Endothelial cell of umbilical vein (primary cell): ENCODE results near the gene SPIRE2. TPM values are rescaled to one million over a fixed set of nuclear protein-coding genes. Genes with fewer than 3 reads are reported as not detected.

Source experiments
- BruUV-seq: library from RNA; stranded (reverse); fragments of 400-500 nt; replicated peaks from 2 replicates; lab custom pipeline; 2021; lab: Mats Ljungman, UMichigan
- CTCF ChIA-PET: fragments of 300-600, 350-600 bp; sonication (Branson Sonifier 250); formaldehyde crosslinking; loops from one replicate; lab custom pipeline; 2021; ENCODE audit warnings: antibody characterized with exemption, inconsistent platforms; lab: Charles Lee
- POLR2A ChIA-PET: fragments of 300-600, 350-600 bp; sonication (Branson Sonifier 250); formaldehyde crosslinking; loops from one replicate; lab custom pipeline; 2021; ENCODE audit warnings: antibody characterized with exemption, inconsistent platforms; lab: Charles Lee
- DNase-seq: peaks from one replicate; pipeline ENCODE4 v3.0.0-alpha.2; 2011; ENCODE audit warnings: low read depth, low spot score
- FAIRE-seq: peaks from 2 replicates; lab custom pipeline; 2011; peaks lifted over from hg19 to GRCh38; lab: Jason Lieb, UNC
- H2AFZ ChIP-seq: 2 replicates; pipeline ENCODE4 v1.6.0; 2012; ENCODE audit warnings: low read depth, low read length, control low read depth, inconsistent platforms
- H3K27ac ChIP-seq: 2 replicates; pipeline ENCODE4 v1.5.1; 2011; ENCODE audit warnings: low read depth, mild to moderate bottlenecking, control low read depth, low read length, moderate library complexity; ENCODE audit not compliant: insufficient read depth
- H3K27me3 ChIP-seq, 2 experiments: 2 replicates each; pipeline versions ENCODE4 v1.6.0 to v1.6.1; 2011; ENCODE audit warnings: low read length in 2 of 2, mixed read lengths in 1 of 2; ENCODE audit not compliant: control insufficient read depth in 2 of 2, insufficient read depth in 2 of 2
- H3K36me3 ChIP-seq, 2 experiments: 2 replicates in 1 of 2; 3 replicates in 1 of 2; pipeline ENCODE4 v1.5.1; 2011; ENCODE audit warnings: low read length in 2 of 2, mild to moderate bottlenecking in 1 of 2, moderate library complexity in 1 of 2; ENCODE audit not compliant: control insufficient read depth in 2 of 2, insufficient read depth in 2 of 2; ENCODE audit errors: extremely low read depth in 1 of 2
- H3K4me1 ChIP-seq: 3 replicates; pipeline ENCODE4 v1.5.1; 2011; ENCODE audit warnings: mild to moderate bottlenecking, low read length; ENCODE audit not compliant: control insufficient read depth, insufficient read depth; ENCODE audit errors: extremely low read depth
- H3K4me2 ChIP-seq: 2 replicates; pipeline ENCODE4 v1.6.1; 2011; ENCODE audit warnings: low read length, control low read depth, mixed read lengths; ENCODE audit not compliant: insufficient read depth
- H3K4me3 ChIP-seq, 3 experiments: fragments of 200-600 bp in 1 of 3; sonication (generic), shearing (Covaris generic) in 1 of 3; replicated peaks in 1 of 3; 2 replicates each; pipeline ENCODE4 v1.5.1; 2011 to 2016; ENCODE audit warnings: control low read depth in 3 of 3, low read length in 3 of 3, mild to moderate bottlenecking in 2 of 3, inconsistent platforms in 1 of 3, low read depth in 1 of 3, moderate library complexity in 1 of 3; ENCODE audit not compliant: insufficient read depth in 1 of 3
- H3K79me2 ChIP-seq: 2 replicates; pipeline ENCODE4 v1.6.0; 2012; ENCODE audit warnings: low read length, inconsistent platforms; ENCODE audit not compliant: control insufficient read depth, insufficient read depth
- H3K9ac ChIP-seq: replicated peaks from 2 replicates; pipeline ENCODE3; 2011; ENCODE audit warnings: low read length, control low read depth; ENCODE audit not compliant: insufficient read depth; ENCODE audit errors: extremely low read depth
- H3K9me1 ChIP-seq: replicated peaks from 3 replicates; pipeline ENCODE4 v1.6.0; 2011; ENCODE audit warnings: mild to moderate bottlenecking, low read length; ENCODE audit not compliant: control insufficient read depth, insufficient read depth; ENCODE audit errors: extremely low read depth
- H3K9me3 ChIP-seq: replicated peaks from 2 replicates; pipeline ENCODE4 v1.5.1; 2012; ENCODE audit warnings: low read length, inconsistent platforms; ENCODE audit not compliant: control insufficient read depth, insufficient read depth
- H4K20me1 ChIP-seq: replicated peaks from 2 replicates; pipeline ENCODE3; 2011; ENCODE audit warnings: mild to moderate bottlenecking, low read length; ENCODE audit not compliant: control insufficient read depth, insufficient read depth; ENCODE audit errors: extremely low read depth
- CTCF ChIP-seq, 2 donors: IDR thresholded peaks; 1 replicate in 1 of 2; 2 replicates in 1 of 2; pipeline ENCODE4 v1.5.1; 2011; ENCODE audit warnings: low read length in 2 of 2, mild to moderate bottlenecking in 2 of 2, moderate library complexity in 2 of 2, control low read depth in 1 of 2, inconsistent platforms in 1 of 2, low read depth in 1 of 2; ENCODE audit not compliant: insufficient read depth in 1 of 2; ENCODE audit errors: extremely low read depth in 1 of 2
- EZH2 ChIP-seq: IDR thresholded peaks from 2 replicates; pipeline ENCODE4 v1.6.1; 2012; ENCODE audit warnings: borderline replicate concordance, low read depth, mild to moderate bottlenecking, moderate library complexity, low read length, inconsistent platforms; ENCODE audit not compliant: severe bottlenecking
- FOS ChIP-seq: IDR thresholded peaks from 2 replicates; pipeline ENCODE4 v1.6.1; 2011; ENCODE audit warnings: mild to moderate bottlenecking, low read length, moderate library complexity, borderline replicate concordance; ENCODE audit not compliant: insufficient read depth
- GATA2 ChIP-seq: IDR thresholded peaks from 2 replicates; pipeline ENCODE4 v1.7.0; 2011; ENCODE audit warnings: low read depth, mild to moderate bottlenecking, moderate library complexity, mixed read lengths, low read length; ENCODE audit not compliant: insufficient read length, insufficient read depth
- JUN ChIP-seq: IDR thresholded peaks from 2 replicates; pipeline ENCODE4 v1.6.1; 2011; ENCODE audit warnings: borderline replicate concordance, low read depth; ENCODE audit not compliant: insufficient read length, insufficient read depth
- MAX ChIP-seq: IDR thresholded peaks from 2 replicates; pipeline ENCODE4 v1.6.1; 2011; ENCODE audit not compliant: insufficient read depth, insufficient read length
- MYC ChIP-seq: IDR thresholded peaks from one replicate; pipeline ENCODE4 v1.6.1; 2011; ENCODE audit warnings: mild to moderate bottlenecking, low read depth, low read length
- POLR2A ChIP-seq: IDR thresholded peaks from 2 replicates; pipeline ENCODE4 v1.6.1; 2012; ENCODE audit warnings: low read depth, mild to moderate bottlenecking, control low read depth, low read length
- POLR2AphosphoS5 ChIP-seq: IDR thresholded peaks from 2 replicates; pipeline ENCODE4 v1.6.1; 2012; ENCODE audit warnings: low read depth, mild to moderate bottlenecking, control low read depth, low read length, moderate library complexity; ENCODE audit not compliant: insufficient read depth
- dilution Hi-C: fragments of 300-500 bp; cut with MboI; formaldehyde crosslinking; loops from one replicate; pipeline ENCODE4 v1.15.0; 2019; ENCODE audit warnings: low sequenced_read_pairs; ENCODE audit not compliant: extremely low pct_ligation_motif_present
- intact Hi-C: fragments of 100-400 bp; cut with micrococcal nuclease; formaldehyde crosslinking; loops from one replicate; pipeline ENCODE4 v1.10.0; 2022
- polyA plus RNA-seq, 4 experiments: library from polyadenylated mRNA; depleted of rRNA in 3 of 4; stranded (reverse) in 3 of 4; unstranded in 1 of 4; fragments of >200 nt; gene quantifications; 2 replicates each; pipeline versions ENCODE4 v1.2.1 to v1.2.3, GENCODE V29; 2011 to 2012; ENCODE audit warnings: missing spikeins in 1 of 4
- total RNA-seq: library from RNA; stranded (reverse); gene quantifications from 2 replicates; pipeline ENCODE4 v1.2.3, GENCODE V29; 2021

SPIRE2 gene
- total and polyA plus RNA-seq, 2 donors (not counting 3 experiments of a cell fraction or from before 2014, with no cell fraction given): 1.2 to 3.1 TPM

- intact Hi-C loops: loop anchor here (1.0 kb wide), 1 partner anchor 11 kb away; the partner anchor contains the start of gene FANCA
- Histone ChIP-seq H3K9ac (peak overlapping the region; percentile 61), H3K36me3 (no peaks in the 10 kb centered on the region), H3K9me3 (no peaks in the 10 kb centered on the region), H3K4me3 (peak overlapping the region; percentile 50 to 64 (median 60)), H4K20me1 (no peaks in the 10 kb centered on the region), H3K27ac (no peak overlapping the region), H3K9me1 (no peaks in the 10 kb centered on the region), H3K4me2 (peak overlapping the region; percentile 88), H3K4me1 (peaks cover 9% of the 10 kb centered on the region), H3K79me2 (no peaks in the 10 kb centered on the region), H2AFZ (peak overlapping the region; percentile 94), H3K27me3 (no peaks in the 10 kb centered on the region)
- FAIRE-seq (peak; percentile 68), DNase-seq (peak; percentile 18)
- TF ChIP-seq CTCF (IDR thresholded peaks at IDR 0.05; ENCODE audit: extremely low read depth in 1 of 2, insufficient read depth in 1 of 2, low read depth in 1 of 2, low read length in 2 of 2) (no peak), FOS (no peak), GATA2 (no peak), POLR2A (no peak), JUN (no peak), POLR2AphosphoS5 (no peak), EZH2 (no peak), MYC (no peak), MAX (no peak)
- POLR2A ChIA-PET: no interaction called here
- CTCF ChIA-PET: interaction anchor here (1.0 to 3.0 kb wide), 3 partner anchors 11 to 33 kb away, joined by 3 to 17 read pairs (median 4); partner anchors contain the start of gene FANCA
- dilution Hi-C loops: no loop called here
- no TSS peak for BruUV-seq
Measured at GRCh38 chr16:89827383-89828198, 684 bp upstream of the SPIRE2 start.
